KOPT-K1 (cell line): ENCODE data around the gene PKP1.
"Not testable (repeated sequence)": the region's sequence is repeated elsewhere in the genome, so short reads cannot be mapped to it uniquely, and the experiment has no call there.

ENCODE experiments used
- H3K27ac ChIP-seq: fragments of 200-600 bp; sonication (generic); 2 replicates; pipeline ENCODE4 v1.5.1; 2016; ENCODE audit warnings: antibody characterized with exemption, mild to moderate bottlenecking, low read depth, low read length; ENCODE audit not compliant: poor library complexity, severe bottlenecking
- H3K36me3 ChIP-seq: fragments of 200-600 bp; sonication (generic); 2 replicates; pipeline ENCODE4 v1.5.1; 2017; ENCODE audit warnings: antibody characterized with exemption, mild to moderate bottlenecking, low read length, moderate library complexity; ENCODE audit not compliant: insufficient read depth
- H3K9me3 ChIP-seq: fragments of 200-600 bp; sonication (generic); 2 replicates; pipeline ENCODE4 v1.5.1; 2017; ENCODE audit warnings: antibody characterized with exemption, low read length, mild to moderate bottlenecking; ENCODE audit not compliant: insufficient read depth, poor library complexity, severe bottlenecking

Gene PKP1, protein sequence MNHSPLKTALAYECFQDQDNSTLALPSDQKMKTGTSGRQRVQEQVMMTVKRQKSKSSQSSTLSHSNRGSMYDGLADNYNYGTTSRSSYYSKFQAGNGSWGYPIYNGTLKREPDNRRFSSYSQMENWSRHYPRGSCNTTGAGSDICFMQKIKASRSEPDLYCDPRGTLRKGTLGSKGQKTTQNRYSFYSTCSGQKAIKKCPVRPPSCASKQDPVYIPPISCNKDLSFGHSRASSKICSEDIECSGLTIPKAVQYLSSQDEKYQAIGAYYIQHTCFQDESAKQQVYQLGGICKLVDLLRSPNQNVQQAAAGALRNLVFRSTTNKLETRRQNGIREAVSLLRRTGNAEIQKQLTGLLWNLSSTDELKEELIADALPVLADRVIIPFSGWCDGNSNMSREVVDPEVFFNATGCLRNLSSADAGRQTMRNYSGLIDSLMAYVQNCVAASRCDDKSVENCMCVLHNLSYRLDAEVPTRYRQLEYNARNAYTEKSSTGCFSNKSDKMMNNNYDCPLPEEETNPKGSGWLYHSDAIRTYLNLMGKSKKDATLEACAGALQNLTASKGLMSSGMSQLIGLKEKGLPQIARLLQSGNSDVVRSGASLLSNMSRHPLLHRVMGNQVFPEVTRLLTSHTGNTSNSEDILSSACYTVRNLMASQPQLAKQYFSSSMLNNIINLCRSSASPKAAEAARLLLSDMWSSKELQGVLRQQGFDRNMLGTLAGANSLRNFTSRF

DNA sequence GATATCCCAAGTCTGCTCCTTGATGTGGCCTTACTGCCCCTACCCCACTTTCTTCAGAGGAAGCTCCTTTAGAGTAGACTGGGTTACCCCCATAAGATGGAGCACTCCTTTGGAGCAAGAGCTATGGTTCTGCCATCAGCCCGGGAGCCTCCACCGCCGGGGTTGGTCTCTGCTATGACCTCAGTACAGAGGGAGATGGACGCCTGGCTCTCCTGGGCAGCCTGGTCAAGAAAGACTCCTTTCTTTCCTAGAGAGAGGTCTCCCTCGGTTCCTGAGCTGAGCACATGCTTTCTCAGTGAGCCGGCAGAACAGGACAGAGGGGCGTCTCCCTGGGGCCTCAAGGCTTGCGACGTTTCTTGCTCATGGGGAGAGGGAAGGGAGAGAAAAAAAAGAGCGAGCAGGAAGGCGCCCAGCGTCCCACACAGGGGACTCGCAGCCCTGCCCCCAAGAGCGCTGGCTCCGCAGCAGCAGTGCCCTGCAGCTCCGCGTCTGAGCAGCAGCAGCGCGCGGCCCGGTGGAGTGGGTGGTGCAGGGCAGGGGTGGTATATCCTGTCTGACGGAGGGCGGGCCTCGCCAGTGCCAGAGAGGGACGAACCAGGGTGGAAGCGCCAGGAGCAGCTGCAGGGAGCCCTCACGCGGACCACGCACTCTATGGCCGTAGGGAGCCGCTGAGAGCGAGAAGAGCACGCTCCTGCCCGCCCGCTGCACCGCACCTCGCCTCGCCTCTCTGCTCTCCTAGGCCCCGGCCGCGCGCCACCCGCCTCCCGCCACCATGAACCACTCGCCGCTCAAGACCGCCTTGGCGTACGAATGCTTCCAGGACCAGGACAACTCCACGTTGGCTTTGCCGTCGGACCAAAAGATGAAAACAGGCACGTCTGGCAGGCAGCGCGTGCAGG is at the start of gene PKP1:
Gene PKP1 (plus strand): TSS at position 576 of the 899 bp plus-strand sequence. CDS start 197 bp downstream, at position 773.
- Histone ChIP-seq H3K9me3 (no peaks in the 10 kb centered on the region), H3K36me3 (no peaks in the 10 kb centered on the region), H3K27ac (no peak within 1 kb of the TSS)

DNA sequence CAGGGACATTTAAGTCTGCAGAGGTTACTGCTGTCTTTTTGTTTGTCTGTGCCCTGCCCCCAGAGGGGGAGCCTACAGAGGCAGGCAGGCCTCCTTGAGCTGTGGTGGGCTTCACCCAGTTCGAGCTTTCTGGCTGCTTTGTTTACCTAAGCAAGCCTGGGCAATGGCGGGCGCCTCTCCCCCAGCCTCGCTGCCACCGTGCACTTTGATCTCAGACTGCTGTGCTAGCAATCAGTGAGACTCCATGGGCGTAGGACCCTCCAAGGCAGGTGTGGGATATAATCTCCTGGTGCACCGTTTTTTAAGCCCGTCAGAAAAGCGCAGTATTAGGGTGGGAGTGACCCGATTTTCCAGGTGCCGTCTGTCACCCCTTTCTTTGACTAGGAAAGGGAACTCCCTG is 43.7 kb upstream of the PKP1 start:
- H3K9me3 ChIP-seq, result not testable (repeated sequence)

DNA sequence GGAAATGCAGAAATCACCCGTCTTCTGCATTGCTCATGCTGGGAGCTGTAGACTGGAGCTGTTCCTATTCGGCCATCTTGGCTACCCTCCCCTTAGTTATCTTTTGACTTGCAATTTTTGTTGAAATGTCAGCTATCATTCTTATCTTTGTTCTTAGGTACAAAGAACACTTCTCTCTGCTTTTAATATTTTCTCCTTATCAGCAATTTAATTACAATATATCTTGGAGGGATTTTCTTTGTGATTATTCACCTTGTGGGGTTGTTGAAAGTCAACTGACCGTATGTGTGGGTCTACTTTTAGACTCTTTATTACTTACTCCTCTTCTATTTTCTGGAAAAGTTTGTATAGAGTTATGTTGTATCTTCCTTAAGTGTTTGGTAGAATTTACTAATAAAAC is 43.1 kb upstream of the PKP1 start:
- Histone ChIP-seq H3K9me3 (peaks cover 7% of the 10 kb centered on the region), H3K36me3 (no peaks in the 10 kb centered on the region), H3K27ac (no peak overlapping the region)

More for the DNA sequence above, 43.7 kb upstream of the PKP1 start:
- not testable (repeated sequence) for H3K27ac ChIP-seq, H3K36me3 ChIP-seq

DNA sequence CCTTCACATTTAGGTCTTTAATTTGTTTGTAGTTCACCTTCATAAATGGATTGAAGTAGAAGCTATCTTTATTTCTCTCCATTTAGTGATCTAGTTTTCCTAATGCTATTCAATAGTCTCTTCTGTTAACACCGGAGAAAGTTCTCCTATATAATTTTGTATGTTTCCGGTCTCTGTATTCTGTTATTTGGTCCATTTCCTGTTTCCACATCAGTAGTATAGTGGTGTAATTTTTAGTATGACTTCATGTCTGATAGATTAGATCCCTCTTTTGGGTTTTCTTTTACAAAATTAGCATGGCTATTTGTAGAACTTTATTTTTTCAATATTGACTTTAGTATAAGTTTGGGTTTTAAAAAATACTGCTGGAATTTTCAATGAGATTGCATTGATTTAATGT is 41.6 kb upstream of the PKP1 start:
- Histone ChIP-seq H3K36me3 (no peaks in the 10 kb centered on the region), H3K9me3 (peaks cover 7% of the 10 kb centered on the region), H3K27ac (no peak overlapping the region)

DNA sequence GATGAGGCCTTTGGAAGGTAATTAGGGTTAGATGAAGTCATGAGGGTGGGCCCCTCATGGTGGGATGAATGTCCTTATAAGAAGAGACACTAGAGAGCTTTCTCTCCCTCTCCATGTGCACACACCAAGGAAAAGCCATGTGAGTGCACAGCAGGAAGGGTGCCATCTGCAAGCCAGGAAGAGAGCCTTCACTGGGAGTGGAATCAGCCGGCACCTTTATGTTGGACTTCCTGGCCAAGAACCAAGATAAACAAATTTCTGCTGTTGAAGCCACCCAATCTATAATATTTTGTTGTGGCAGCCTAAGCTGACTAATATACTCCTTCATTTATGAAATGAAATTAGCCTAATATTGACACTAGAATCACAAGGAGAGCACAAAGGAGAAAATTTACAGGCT is 38.2 kb upstream of the PKP1 start:
- no peaks in the 10 kb centered on the region for H3K36me3 ChIP-seq
- peaks cover 7% of the 10 kb centered on the region for H3K9me3 ChIP-seq
- H3K27ac ChIP-seq, result no peak overlapping the region

DNA sequence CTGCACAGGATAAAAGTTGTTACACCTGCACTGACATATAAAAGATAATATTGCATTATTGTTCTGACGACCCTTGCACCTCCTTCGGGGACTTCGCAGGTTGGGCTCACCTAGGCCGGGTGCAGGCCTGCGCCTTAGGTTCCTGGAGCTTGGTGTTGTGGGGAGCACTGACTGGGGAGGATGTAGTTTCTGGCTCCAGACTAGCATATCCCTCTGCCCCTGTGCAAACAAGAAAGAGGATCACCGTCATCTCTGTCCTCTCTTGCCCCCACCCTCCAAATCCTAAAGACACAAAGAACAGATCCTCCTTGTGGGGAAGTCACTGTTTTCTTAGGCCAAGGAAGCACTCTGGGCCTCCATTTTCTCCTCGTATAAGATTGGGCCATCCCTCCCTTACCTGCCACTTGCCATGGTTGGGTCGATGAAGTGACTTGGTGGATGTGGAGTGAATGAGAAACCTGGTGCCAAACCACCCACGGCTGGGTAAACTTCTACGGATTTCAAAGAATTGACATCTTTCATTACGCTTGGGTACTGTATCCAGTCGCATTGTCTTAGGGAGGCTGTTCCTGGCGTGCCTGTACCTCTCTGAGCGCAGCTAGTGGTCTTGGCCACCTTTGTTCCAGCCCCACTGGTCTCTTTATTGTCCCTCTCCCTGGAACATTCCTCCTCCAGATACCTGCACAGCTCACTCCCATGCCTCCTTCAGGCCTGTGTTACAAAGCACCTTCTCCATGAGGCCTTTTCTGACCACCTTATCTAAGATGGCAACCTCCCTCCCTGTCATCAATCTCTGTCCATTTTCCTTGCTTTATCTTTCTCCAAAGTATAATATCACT is 34.4 kb upstream of the PKP1 start:
- H3K36me3 ChIP-seq, result no peaks in the 10 kb centered on the region
- no peaks in the 10 kb centered on the region for H3K9me3 ChIP-seq

DNA sequence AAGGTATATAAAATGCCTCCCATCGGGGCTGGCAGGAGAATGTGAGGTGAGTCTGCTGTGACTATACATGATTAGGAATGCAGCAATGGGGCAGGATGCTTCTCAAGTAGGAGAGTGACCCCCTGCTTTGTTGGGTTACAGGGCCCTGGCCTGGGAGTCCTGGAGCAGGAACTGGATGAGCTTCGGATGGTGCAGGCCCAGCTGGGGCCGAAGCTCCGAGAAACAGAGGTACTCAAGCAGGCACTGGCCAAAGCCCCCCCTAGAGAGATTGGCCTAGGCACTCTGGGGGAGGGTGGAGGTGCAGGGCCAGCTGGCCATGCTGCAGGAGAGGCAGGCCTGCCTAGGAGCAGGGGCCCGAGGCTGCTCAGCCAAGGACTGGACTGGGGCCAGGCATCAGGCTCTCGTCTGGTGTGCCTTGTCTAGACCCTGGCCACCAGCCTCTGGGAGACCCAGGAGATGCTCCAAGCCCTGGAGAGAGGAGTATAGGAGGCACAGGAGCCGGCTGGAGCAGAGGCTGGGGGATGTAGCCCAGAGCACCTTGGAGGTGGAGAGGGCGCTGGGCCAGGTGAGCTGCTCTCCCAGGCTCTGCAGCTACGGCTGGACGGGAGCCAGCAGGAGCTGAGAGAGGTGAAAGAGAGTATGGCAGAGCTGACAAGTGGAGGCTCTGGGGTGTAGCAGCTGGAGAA is 32.8 kb upstream of the PKP1 start:
- Histone ChIP-seq H3K9me3 (no peaks in the 10 kb centered on the region), H3K36me3 (no peaks in the 10 kb centered on the region), H3K27ac (no peak overlapping the region)

More for the DNA sequence above, 34.4 kb upstream of the PKP1 start:
- H3K27ac ChIP-seq, result no peak overlapping the region

DNA sequence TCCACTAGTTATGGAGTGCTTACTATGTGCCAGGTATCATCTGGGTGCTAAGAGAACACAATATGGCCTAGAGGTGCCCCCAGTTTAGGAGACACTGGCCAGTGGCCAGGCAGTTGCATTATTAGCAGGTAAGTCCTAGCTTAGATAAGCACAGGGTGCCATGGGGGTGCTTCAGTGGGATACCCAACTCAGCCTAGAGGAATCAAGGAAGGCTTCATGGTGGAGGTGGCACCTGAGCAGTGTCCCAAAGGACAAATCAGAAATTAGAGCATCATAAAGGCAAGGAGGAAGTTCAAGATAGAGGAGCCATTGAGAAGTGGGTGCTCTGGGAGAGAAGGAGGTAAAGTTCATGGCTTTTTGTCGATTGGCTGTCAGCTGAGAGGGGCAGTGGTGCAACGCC is 31.9 kb upstream of the PKP1 start:
- no peaks in the 10 kb centered on the region for H3K36me3 ChIP-seq
- H3K27ac ChIP-seq, result no peak overlapping the region
- H3K9me3 ChIP-seq, result no peaks in the 10 kb centered on the region

DNA sequence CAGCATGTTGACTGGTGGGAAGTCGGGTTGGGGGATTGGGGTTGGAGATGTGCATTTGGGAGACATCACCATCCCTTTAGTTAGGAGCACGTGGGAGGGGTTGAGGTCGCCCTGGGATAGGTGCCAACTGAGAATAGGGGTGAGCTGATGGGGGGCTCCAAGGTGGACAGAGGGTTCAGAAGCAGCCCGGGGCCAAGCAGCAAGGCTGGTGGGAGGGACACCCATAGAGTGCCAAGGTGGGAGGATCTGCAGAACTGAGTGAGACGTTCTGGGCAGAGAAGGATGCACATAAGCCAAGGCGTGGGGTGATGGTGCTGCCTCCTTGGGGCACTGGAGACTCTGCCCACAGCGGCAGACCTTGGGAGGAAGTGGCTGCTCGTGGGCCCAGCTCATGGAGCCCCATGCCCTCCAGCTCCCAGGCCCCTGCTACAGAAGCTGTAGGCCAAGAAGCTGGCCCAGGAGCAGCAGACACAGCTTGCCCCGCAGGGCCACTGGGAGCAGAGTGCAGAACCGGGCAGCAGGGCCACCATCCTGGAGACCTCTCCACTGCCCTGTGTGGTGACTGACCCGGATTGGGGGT is 31.4 kb upstream of the PKP1 start:
- H3K27ac ChIP-seq, result no peak overlapping the region
- H3K36me3 ChIP-seq, result no peaks in the 10 kb centered on the region
- no peaks in the 10 kb centered on the region for H3K9me3 ChIP-seq

DNA sequence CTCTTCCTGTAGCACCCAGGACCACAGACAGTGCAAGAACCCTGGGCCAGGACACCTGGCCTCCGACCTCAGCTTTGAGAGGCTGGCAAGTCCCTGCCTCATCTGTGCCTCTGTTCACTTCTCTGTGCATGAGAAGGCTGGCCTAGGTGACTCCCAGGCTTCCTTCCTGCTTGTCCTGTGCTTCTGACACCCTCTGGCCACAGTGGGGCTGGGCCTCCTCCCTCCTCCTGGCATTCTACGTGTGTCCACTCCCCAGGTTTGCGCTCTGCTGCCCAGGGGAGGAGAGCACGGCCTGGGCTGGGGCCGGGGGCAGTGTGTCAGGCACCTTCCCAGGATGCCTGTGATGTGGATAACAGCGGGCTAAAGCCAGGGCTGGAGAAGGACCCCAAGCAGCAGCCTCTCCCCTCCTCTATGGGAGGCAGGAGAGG is 30.3 kb upstream of the PKP1 start:
- Histone ChIP-seq H3K9me3 (no peaks in the 10 kb centered on the region), H3K27ac (no peak overlapping the region), H3K36me3 (no peaks in the 10 kb centered on the region)

DNA sequence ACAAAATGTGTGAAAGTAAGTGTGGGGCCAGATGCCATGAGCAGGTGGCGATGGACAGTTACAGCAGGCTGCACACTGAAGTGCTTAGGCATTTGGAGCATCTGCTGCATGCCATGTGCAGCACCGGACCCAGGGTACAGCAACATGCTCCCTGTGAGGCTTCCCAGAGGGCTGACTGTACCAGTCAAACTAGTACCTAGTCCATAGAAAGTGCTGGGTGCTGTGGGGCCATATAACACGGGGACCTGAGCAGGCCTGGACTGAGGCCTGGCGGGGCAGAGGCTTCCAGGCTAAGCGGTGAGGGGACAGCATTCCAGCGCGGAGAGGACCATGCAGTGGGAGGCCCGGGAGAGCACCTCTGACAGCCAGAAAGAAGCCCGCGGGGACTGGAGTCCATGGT is 29.9 kb upstream of the PKP1 start:
- Histone ChIP-seq H3K36me3 (no peaks in the 10 kb centered on the region), H3K27ac (no peak overlapping the region), H3K9me3 (no peaks in the 10 kb centered on the region)

DNA sequence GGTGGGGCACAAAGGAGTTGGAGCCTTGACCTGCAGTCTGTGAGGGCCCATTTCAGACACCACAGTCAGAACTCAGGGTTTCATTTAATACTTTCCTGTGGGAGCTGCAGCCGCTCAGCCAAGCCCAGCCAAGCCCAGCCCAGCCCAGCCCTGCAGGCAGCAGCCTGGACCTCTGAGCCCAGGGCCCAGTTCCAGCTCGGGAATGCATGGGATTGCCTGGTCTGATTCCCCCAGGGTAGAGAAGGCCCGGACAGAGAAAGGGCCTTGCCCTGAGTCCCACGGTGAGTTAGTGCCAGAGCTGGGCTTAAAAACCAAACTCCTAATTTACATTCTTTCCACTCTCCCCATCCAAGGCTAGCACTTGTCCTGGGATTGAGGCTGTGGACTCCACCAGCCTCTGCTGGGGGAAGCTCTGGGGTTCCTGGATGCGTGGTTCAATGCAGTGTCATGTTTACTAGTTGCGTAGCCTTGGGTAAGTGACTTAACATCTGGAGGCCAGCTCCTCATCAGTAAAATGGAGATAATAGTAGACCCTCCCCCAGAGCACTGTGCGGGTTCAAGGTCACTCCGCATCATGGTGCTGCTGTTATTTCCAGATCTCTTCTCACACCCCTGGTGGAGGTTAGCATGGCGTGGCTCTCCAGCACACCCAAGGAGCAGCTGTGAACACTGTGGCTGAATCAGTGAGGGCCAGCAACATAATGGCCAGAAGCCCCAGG is 29.2 kb upstream of the PKP1 start:
- Histone ChIP-seq H3K27ac (no peak overlapping the region), H3K9me3 (no peaks in the 10 kb centered on the region), H3K36me3 (no peaks in the 10 kb centered on the region)
